Mucosa of descending colon (tissue), 3 donors: ENCODE measurements around the gene TAGLN. TPM values are rescaled to one million over a fixed set of nuclear protein-coding genes. Genes with fewer than 3 reads are reported as not detected.

Experiments
- ATAC-seq: fragments of 200-7000 bp; cut with Tn5 transposase; one replicate; pipeline ENCODE4 v1.9.1; 2020; ENCODE audit warnings: mild to moderate bottlenecking, moderate library complexity
- DNase-seq, 3 donors: peaks; one replicate each; pipeline ENCODE4 v3.0.0-alpha.2; 2020
- H3K36me3 ChIP-seq: fragments of 200-600 bp; one replicate; pipeline ENCODE4 v1.8.0; 2021; ENCODE audit warnings: low read depth, mild to moderate bottlenecking
- H3K4me1 ChIP-seq: fragments of 200-600 bp; one replicate; pipeline ENCODE4 v1.8.0; 2021; ENCODE audit warnings: low read depth, mild to moderate bottlenecking
- H3K4me3 ChIP-seq: fragments of 200-600 bp; one replicate; pipeline ENCODE4 v1.8.0; 2021; ENCODE audit warnings: mild to moderate bottlenecking
- H3K9me3 ChIP-seq: fragments of 200-600 bp; one replicate; pipeline ENCODE4 v1.8.0; 2021; ENCODE audit warnings: mild to moderate bottlenecking
- CTCF ChIP-seq: fragments of 200-600 bp; IDR thresholded peaks from one replicate; pipeline ENCODE4 v1.8.0; 2022; ENCODE audit warnings: antibody characterized with exemption, mild to moderate bottlenecking
- intact Hi-C, 2 donors: fragments of 100-400 bp; cut with DNase I in 1 of 2; cut with micrococcal nuclease in 1 of 2; formaldehyde crosslinking; loops; one replicate each; pipeline versions ENCODE4 v1.11.0 to v1.11.1; 2022; cut with DNase I, micrococcal nuclease
- total RNA-seq, 3 donors: library from RNA; stranded (reverse); fragmentation: NEBNext Ultra II Directional in 2 of 3; extraction: Animal tissue kit (Norgen Biotek cat#: 25700) in 2 of 3; gene quantifications; one replicate each; pipeline versions ENCODE4 v1.2.1 to v1.2.4, GENCODE V29; 2021 to 2023
- donor health status: DM: no; HTN: no; CAD: no; lungs with moderate emphysema.
- donor health status: DM: no; HTN: no; CAD: no.
- donor health status: DM: no; HTN: yes; CAD: no.

The TAGLN gene
- total RNA-seq, 3 donors from 2014 or later = 126 to 3,893 (median 593) TPM

GRCh38 chr11:117160826-117161225 lies 38.3 kb upstream of the TAGLN start:
- Histone ChIP-seq H3K36me3 (peaks cover 6% of the 10 kb centered on the region), H3K9me3 (no peaks in the 10 kb centered on the region), H3K4me1 (no peaks in the 10 kb centered on the region), H3K4me3 (no peak overlapping the region)
- ATAC-seq (no peak), DNase-seq (no peak)
- no peak for TF ChIP-seq CTCF
- intact Hi-C loops = no loop called here

GRCh38 chr11:117166491-117166890 lies 32.7 kb upstream of the TAGLN start:
- H3K9me3 ChIP-seq = no peaks in the 10 kb centered on the region
- ATAC-seq (no peak), DNase-seq (no peak)
- H3K4me1 ChIP-seq = no peaks in the 10 kb centered on the region
- peaks cover 6% of the 10 kb centered on the region for H3K36me3 ChIP-seq
- intact Hi-C loops = no loop called here
- TF ChIP-seq CTCF = no peak
- H3K4me3 ChIP-seq = no peak overlapping the region

- no peak for ATAC-seq
- Histone ChIP-seq H3K4me1 (no peaks in the 10 kb centered on the region), H3K36me3 (no peaks in the 10 kb centered on the region), H3K4me3 (no peak overlapping the region), H3K9me3 (no peaks in the 10 kb centered on the region)
- intact Hi-C loops = no loop called here
- no peak for DNase-seq
- no peak for TF ChIP-seq CTCF
Measured at GRCh38 chr11:117169736-117170135, 29.4 kb upstream of the TAGLN start.

GRCh38 chr11:117170210-117170609 lies 29.0 kb upstream of the TAGLN start:
- ATAC-seq (no peak), DNase-seq (no peak)
- Histone ChIP-seq H3K4me1 (no peaks in the 10 kb centered on the region), H3K4me3 (no peak overlapping the region), H3K9me3 (no peaks in the 10 kb centered on the region), H3K36me3 (no peaks in the 10 kb centered on the region)
- intact Hi-C loops = no loop called here
- no peak for TF ChIP-seq CTCF

- H3K36me3 ChIP-seq = no peaks in the 10 kb centered on the region
- intact Hi-C loops = no loop called here
- ATAC-seq = no peak
Measured at GRCh38 chr11:117171007-117171403, 28.2 kb upstream of the TAGLN start.

More at GRCh38 chr11:117171007-117171403, 28.2 kb upstream of the TAGLN start:
- TF ChIP-seq CTCF = no peak
- no peak for DNase-seq
- Histone ChIP-seq H3K4me1 (no peaks in the 10 kb centered on the region), H3K9me3 (no peaks in the 10 kb centered on the region), H3K4me3 (no peak overlapping the region)
